ENCODE data around the gene PKD1L1.

DNA sequence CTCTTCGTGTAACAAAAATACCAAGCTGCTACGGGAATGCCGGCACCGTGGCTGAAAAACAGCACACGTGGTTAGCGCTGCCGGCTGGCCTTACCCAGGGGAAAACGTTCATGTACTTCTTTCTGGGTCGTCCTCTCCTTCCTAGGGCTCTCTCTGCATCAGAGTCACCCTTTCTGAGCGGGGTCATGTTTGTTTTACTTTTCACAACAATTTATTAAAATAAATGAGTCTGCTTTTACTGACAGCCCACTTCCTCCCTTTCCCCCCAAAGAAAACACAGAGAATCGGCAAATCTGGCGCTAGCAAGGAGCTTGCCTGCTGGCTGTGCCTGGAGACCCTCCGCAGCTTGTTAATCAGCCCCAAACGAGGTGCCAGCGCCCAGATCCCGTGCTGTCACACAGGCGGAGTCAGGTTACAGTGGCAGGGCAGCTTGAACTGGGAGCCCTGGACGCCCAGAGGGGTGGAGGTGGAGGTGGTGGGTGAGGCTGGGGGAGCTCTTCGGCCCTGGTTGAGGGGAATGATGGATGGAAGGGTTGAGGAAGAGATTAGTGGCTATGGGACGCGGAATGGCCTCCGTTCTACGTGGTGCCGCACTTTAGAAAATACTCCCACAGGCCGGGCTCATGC is 204.2 kb downstream of the PKD1L1 start:
- TF ChIP-seq, protein P1, sequence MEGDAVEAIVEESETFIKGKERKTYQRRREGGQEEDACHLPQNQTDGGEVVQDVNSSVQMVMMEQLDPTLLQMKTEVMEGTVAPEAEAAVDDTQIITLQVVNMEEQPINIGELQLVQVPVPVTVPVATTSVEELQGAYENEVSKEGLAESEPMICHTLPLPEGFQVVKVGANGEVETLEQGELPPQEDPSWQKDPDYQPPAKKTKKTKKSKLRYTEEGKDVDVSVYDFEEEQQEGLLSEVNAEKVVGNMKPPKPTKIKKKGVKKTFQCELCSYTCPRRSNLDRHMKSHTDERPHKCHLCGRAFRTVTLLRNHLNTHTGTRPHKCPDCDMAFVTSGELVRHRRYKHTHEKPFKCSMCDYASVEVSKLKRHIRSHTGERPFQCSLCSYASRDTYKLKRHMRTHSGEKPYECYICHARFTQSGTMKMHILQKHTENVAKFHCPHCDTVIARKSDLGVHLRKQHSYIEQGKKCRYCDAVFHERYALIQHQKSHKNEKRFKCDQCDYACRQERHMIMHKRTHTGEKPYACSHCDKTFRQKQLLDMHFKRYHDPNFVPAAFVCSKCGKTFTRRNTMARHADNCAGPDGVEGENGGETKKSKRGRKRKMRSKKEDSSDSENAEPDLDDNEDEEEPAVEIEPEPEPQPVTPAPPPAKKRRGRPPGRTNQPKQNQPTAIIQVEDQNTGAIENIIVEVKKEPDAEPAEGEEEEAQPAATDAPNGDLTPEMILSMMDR (IDR thresholded peaks at IDR 0.05): no peak
- no peak for TF ChIP-seq POLR2A (IDR thresholded peaks at IDR 0.05)

All from suprapubic skin (tissue), 3 donors.